HG02678 (cell line): ENCODE measurements around the gene RASSF7.

Source experiments
- ATAC-seq: cut with Tn5 transposase; IDR thresholded peaks from one replicate; pipeline ENCODE4 v1.9.1; 2021; ENCODE audit warnings: mild to moderate bottlenecking, moderate library complexity; ENCODE audit not compliant: unreplicated experiment

Gene RASSF7

GRCh38 chr11:607971-608659 lies 47.3 kb downstream of the RASSF7 start:
- no peak for ATAC-seq

DNA sequence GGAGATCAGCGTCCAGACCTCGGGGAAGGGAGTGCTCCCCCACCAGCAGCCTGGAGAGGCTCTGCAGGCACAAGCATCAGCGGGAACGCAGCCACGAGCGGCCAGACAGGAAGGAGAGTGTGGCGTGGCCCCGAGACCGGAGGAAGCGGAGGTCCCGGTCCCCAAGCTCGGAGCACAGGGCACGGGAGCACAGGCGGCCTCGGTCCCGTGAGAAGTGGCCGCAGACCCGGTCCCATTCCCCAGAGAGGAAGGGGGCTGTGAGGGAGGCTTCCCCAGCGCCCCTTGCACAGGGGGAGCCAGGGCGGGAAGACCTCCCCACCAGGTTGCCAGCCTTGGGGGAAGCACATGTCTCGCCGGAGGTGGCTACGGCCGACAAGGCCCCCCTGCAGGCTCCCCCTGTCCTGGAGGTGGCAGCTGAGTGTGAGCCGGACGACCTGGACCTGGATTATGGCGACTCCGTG lies 48.1 kb downstream of the RASSF7 start:
- ATAC-seq, result no peak

- no peak for ATAC-seq
Measured at GRCh38 chr11:609341-609811, 48.6 kb downstream of the RASSF7 start.

GRCh38 chr11:610146-610801 lies 49.5 kb downstream of the RASSF7 start:
- ATAC-seq, result no peak

DNA sequence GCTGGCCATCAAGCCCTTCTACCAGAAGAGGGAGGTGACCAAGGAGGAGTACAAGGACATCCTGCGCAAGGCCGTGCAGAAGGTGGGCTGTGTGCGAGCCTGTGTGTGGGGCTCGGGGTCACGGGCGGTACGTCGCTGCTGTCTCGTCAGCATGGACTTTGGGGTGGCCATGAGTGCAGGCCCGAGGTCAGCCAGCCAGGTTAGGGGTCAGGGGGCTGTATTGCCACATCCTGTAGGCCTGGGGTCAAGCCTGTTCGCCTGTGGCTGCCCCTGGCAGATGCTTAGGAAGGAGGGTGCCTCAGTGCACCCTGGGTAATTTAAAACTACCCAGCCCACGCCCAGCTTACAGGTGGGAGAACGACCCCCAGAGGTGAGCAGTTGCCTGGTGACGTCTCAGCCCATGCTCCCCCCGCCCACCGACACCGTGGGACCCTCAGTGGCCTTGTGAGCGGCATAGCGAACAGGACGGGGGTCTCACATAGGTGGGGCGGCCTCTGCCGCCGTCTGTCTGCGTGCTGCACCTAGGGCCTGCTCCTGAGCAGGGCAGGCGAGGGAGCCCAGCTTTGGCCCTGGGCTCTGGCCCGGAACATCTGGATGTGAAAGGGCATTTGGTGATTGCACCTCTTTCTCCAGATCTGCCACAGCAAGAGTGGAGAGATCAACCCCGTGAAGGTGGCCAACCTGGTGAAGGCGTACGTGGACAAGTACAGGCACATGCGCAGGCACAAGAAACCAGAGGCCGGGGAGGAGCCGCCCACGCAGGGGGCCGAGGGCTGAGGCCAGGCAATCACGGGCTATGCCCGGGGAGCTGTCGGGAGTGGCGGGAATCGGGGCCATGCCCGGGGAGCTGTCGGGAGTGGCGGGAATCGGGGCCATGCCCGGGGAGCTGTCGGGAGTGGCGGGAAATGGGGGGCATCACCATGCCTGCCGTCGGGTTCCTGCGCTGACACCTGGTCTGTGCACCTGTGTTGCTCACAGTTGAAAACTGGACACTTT lies 50.5 kb downstream of the RASSF7 start:
- no peak for ATAC-seq

- no peak for ATAC-seq
Measured at GRCh38 chr11:612201-612960, 51.6 kb downstream of the RASSF7 start.

DNA sequence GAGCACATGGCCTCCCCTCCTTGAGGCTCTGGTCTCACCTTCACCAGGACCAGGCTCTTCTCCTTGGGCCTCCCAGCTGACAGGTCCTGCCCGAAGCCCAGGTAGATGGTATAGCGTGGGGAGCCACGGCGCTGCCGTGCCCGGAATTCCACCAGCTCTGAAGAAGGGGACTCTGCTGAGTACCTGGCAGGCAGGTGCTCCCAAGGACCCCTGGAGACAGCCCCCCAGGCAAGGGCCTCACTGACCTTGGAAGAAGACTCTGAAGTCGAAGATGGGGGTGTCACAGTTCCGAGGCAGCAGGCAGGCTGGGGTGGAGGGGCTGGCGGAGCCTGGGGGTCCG lies 52.2 kb downstream of the RASSF7 start:
- no peak for ATAC-seq

DNA sequence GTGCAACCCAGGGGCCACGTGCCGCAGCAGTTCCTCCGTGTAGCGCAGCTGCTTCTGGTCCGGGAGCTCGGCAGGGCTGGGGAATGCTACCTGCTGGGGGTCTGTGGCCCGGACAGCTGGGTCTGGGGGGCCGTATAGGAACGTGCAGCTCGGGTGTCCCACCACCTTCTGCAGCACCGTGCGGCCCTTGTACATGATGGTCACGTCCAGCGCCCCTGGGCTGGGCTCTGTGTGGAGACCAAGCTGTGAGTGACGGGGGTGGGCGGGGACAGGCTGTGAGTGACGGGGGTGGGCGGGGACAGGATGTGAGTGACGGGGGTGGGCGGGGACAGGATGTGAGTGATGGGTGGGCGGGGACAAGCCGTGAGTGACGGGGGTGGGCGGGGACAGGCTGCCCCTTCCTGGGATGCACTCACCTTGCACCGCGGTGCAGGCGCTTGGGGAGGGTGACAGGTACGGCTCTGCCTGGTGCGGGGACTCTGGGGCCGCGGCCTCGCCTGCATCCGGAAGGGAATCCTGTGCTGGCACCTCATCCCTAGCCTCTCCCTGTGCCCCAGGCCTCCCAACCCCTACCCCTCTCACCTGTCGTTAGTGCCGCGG lies 52.7 kb downstream of the RASSF7 start:
- no peak for ATAC-seq
